GM19468 (cell line): ENCODE data around the gene SLC35D1.
A peak's percentile ranks its signal among the peaks of the same experiment; 100 is the strongest.
"Not testable (repeated sequence)": the region's sequence is repeated elsewhere in the genome, so short reads cannot be mapped to it uniquely, and the experiment has no call there.

Experiments
- ATAC-seq: cut with Tn5 transposase; IDR thresholded peaks from one replicate; pipeline ENCODE4 v1.9.1; 2021; ENCODE audit warnings: mild to moderate bottlenecking, moderate library complexity, moderate number of reproducible peaks; ENCODE audit not compliant: unreplicated experiment; ENCODE audit errors: extremely low read depth

SLC35D1 gene

DNA sequence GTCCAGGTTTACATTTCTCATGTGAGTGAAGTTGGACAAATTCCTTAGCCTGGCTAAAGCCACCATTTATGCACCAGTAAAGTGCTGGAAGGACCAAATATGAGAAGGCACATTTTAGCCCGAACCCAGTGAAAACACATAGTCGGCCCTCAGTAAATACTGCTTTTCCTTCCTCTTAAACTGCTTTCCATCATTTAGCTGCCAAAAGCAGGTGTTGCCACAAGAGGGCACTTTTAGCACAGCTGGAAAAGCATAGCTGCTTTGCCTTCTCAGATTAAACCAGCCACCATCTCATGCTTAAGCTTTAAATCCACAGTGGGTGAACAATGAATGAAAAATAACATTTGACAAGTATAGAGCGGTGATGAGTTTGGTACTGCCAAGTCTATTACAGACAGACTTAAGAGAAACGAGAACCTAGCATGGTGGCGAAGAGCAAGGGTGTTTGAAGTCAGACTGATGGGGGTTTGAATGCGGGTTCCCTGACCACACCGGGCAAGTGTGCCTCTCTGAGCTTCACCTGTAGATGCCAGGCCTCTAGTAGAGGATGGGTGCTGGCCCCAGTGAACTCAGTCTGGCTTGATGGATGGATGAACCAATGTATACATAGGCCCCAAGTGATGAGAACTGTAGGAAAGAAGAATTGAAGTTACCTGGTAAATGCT, 57.8 kb downstream of the SLC35D1 start:
- peak; percentile 53 for ATAC-seq

GRCh38 chr1:66993076-66993475, 60.9 kb downstream of the SLC35D1 start:
- ATAC-seq = no peak

DNA sequence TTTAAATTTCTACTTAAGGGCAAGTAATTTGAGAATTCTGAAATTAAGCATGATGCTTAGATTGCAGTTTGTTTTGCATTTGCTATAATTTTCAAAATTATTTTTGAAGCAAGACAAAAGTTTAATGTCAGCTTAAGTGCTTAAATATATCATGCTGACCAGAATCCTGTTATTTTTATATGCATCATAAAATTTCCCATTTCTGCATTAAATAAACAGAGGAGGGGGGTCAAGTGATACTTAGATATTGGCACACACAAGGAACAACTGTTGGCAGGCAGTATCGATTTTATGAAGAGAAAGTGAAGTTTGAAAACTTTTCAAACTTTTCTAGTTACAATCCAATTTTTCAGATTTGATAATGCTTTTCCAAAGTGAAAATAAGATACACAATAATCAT, 68.1 kb downstream of the SLC35D1 start:
- no peak for ATAC-seq

- ATAC-seq = peak; percentile 59
Measured at GRCh38 chr1:66984491-66984890, 69.5 kb downstream of the SLC35D1 start.

- ATAC-seq = peak; percentile 36
Measured at GRCh38 chr1:66982561-66983260, 71.2 kb downstream of the SLC35D1 start.

GRCh38 chr1:66981679-66982078, 72.3 kb downstream of the SLC35D1 start:
- ATAC-seq = no peak

- ATAC-seq = no peak
Measured at GRCh38 chr1:66980745-66981367, 73.1 kb downstream of the SLC35D1 start.

DNA sequence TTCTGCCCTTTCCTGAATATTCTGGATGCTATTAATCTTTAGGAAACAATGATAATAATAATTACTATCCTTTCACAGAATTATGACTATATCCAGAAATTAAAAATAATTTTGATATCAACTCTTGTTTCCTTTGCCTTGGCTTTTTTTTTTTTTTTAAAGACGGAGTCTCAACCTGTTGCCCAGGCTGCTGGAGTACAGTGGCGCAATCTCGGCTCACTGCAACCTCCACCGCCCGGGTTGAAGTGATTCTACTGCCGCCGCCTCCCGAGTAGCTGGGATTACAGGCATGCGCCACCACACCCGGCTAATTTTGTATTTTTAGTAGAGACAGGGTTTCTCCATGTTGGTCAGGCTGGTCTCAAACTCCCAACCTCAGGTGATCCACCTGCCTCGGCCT, 74.3 kb downstream of the SLC35D1 start:
- ATAC-seq = not testable (repeated sequence)

DNA sequence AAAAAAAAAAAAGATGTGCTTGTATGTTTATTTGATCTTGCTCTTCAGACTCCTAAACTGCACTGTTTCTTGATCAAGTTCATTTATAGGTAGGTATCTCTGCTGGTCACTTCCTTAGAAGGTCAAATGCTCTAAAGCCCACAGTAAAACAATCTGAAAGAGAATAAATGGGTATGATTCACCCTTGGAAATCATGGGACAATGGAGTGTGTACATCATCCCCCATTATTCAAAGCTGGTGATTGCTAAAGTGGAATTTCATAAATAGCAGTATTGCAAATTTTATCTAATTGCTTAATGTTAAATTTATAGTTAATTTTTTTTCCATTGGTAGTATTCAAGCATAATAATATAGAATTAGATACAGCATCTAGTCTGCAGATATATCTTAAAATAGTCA, 75.7 kb downstream of the SLC35D1 start:
- ATAC-seq = no peak

DNA sequence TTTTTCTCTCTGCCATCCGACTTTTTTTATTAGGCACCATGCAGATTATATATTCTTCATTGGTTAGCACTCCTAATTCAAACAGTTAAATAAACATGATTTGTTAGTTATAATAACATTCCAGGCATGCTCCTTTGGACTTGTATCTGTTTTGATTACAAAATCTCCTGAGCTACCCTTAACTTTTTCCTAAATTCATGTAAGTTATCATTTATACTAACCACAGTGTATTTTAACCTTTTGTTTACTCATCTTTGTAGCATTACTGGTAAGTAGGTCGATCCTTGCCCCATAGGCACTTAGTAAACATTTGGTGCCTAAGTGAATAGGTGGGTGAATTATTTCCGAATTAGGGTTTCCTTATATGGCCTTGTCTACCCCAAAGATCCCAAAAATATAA, 85.4 kb downstream of the SLC35D1 start:
- no peak for ATAC-seq

DNA sequence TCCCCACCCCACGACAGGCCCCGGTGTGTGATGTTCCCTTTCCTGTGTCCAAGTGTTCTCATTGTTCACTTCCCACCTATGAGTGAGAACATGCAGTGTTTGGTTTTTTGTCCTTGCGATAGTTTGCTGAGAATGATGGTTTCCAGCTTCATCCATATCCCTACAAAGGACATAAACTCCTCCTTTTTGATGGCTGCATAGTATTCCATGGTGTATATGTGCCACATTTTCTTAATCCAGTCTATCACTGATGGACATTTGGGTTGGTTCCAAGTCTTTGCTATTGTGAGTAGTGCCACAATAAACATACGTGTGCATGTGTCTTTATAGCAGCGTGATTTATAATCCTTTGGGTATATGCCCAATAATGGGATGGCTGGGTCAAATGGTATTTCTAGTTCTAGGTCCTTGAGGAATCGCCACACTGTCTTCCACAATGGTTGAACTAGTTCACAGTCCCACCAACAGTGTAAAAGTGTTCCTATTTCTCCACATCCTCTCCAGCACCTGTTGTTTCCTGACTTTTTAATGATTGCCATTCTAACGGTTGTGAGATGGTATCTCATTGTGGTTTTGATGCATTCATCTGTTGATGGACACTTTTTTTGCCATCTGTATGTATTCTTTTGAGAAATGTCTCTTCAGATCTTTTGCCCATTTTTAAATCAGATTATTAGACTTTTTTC, 87.6 kb downstream of the SLC35D1 start:
- not testable (repeated sequence) for ATAC-seq

DNA sequence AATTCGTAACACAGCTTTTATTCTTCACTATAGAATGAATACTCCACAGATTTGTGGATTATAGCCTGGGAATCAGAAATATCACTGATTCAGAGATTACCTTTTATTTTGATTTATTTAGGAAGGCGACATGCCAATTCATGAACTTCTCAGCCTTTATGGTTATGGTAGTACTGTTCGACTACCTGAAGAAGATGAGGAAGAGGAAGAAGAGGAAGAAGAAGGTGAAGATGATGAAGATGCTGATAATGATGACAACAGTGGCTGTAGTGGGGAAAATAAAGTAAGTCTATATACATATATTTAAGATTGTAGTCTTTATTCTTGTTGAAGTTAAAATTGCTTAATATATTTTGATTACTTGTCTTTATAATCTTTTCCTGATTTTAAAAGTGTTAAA, 96.0 kb downstream of the SLC35D1 start:
- no peak for ATAC-seq

DNA sequence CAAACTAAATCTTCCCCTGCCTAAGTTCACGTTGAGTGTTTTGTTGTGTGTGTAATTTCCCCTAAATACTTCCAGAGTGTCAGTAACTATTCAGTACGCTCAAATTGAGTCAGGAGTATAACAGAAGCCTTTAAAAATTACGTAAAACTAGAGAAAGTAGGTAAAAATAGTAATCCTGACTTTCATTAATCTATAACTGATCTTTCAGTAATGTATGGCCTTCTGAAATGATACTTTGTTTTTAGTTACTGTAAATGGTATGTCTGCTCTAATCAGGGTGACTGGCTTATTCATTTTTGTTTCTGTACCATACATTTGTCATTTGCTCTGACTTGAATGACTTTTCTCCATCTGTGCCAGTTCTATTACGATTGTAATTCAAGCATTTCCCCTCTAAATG, 99.7 kb downstream of the SLC35D1 start:
- ATAC-seq = peak; percentile 68

GRCh38 chr1:66951513-66951912, 102.4 kb downstream of the SLC35D1 start:
- ATAC-seq = no peak
